Measurements from ENCODE around the gene DIAPH2.
"Not testable (repeated sequence)": the region's sequence is repeated elsewhere in the genome, so short reads cannot be mapped to it uniquely, and the experiment has no call there.

Gene DIAPH2

GRCh38 chrX:96834137-96834536 lies 149.5 kb downstream of the DIAPH2 start:
- DNase-seq: no peak

- DNase-seq: no peak
Observed at GRCh38 chrX:96835660-96836289, 151.1 kb downstream of the DIAPH2 start.

GRCh38 chrX:96837808-96838207 lies 153.2 kb downstream of the DIAPH2 start:
- DNase-seq: peak; percentile 10

- DNase-seq: no peak
Observed at GRCh38 chrX:96838537-96838936, 153.9 kb downstream of the DIAPH2 start.

GRCh38 chrX:96841325-96841724 lies 156.7 kb downstream of the DIAPH2 start:
- DNase-seq: no peak

- DNase-seq: not testable (repeated sequence)
Observed at GRCh38 chrX:96841866-96842265, 157.2 kb downstream of the DIAPH2 start.

GRCh38 chrX:96843566-96843965 lies 158.9 kb downstream of the DIAPH2 start:
- DNase-seq: peak; percentile 6

- DNase-seq: no peak
Observed at GRCh38 chrX:96846841-96847240, 162.2 kb downstream of the DIAPH2 start.

GRCh38 chrX:96859422-96859821 lies 174.8 kb downstream of the DIAPH2 start:
- not testable (repeated sequence) for DNase-seq

- DNase-seq: no peak
Observed at GRCh38 chrX:96861218-96861617, 176.6 kb downstream of the DIAPH2 start.

- peak; percentile 14 for DNase-seq
Observed at GRCh38 chrX:96861661-96862060, 177.0 kb downstream of the DIAPH2 start.

GRCh38 chrX:96883608-96884007 lies 199.0 kb downstream of the DIAPH2 start, which contains the start of gene RPA4:
Gene RPA4 (plus strand): TSS chrX:96883908. CDS start chrX:96884311, 403 bp downstream.
- DNase-seq: no peak

- no peak for DNase-seq
Observed at GRCh38 chrX:96884027-96884426, 199.4 kb downstream of the DIAPH2 start.

GRCh38 chrX:96889726-96890125 lies 205.1 kb downstream of the DIAPH2 start:
- DNase-seq: no peak

- DNase-seq: no peak
Observed at GRCh38 chrX:96906741-96907140, 222.1 kb downstream of the DIAPH2 start.

GRCh38 chrX:96907516-96908272 lies 223.1 kb downstream of the DIAPH2 start:
- no peak for DNase-seq

GRCh38 chrX:96909291-96909690 lies 224.6 kb downstream of the DIAPH2 start:
- DNase-seq: peak; percentile 10

GRCh38 chrX:96918864-96919263 lies 234.2 kb downstream of the DIAPH2 start:
- DNase-seq: no peak

- no peak for DNase-seq
Observed at GRCh38 chrX:96919672-96920071, 235.0 kb downstream of the DIAPH2 start.

GRCh38 chrX:96924581-96924980 lies 239.9 kb downstream of the DIAPH2 start:
- no peak for DNase-seq

- no peak for DNase-seq
Observed at GRCh38 chrX:96929036-96929435, 244.4 kb downstream of the DIAPH2 start.

GRCh38 chrX:96957718-96958117 lies 273.1 kb downstream of the DIAPH2 start:
- DNase-seq: no peak

- DNase-seq: no peak
Observed at GRCh38 chrX:96971812-96972211, 287.2 kb downstream of the DIAPH2 start.

GRCh38 chrX:96978906-96979305 lies 294.3 kb downstream of the DIAPH2 start:
- DNase-seq: no peak
